Measurements from ENCODE around the gene TRAPPC3.

DNA sequence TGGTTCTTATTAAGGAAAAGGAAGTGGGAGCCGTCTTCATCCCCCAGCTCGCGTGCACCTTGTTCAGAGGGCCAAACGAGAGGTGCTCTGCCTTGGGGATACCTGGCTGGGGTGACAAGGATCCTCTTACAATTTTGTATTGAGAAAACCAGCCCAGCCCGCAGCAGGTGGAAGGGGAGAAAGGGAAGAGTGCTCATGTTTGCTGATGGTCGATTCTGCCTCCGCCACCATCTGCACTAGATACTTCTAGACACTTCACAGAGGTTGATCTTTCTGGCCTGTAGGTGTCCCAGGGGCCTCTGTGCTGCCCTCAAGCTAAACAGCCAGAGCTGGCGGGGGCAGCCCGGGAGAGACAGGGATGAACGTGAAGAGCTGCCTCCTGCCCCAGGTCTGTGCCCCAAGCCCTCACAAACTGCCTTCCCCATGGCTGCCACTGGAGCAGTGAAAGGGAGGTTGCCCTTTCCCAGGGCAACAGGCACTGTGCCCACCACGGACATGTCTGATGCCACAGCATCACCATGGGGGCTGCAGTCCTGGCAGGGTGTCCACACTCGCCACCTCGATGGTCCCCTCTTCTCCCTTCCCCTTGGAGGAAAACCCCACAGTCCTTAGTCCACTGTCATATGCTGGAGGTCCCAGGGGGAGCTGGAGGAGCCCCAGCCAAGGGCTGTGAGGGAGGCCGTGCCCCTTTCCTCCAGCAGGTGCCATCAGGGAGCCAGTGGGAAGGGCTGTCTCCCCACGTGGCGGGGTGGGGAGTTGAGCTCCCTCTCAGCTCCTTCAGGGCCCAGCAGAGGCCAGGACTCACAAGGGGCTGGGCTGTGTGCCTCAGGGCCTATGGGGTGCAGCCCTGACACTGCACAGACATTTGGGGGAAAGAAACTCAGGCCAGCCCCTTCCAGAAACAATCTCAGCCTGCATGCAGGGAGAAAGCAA is 52.5 kb downstream of the TRAPPC3 start:
- TF ChIP-seq, protein P1, sequence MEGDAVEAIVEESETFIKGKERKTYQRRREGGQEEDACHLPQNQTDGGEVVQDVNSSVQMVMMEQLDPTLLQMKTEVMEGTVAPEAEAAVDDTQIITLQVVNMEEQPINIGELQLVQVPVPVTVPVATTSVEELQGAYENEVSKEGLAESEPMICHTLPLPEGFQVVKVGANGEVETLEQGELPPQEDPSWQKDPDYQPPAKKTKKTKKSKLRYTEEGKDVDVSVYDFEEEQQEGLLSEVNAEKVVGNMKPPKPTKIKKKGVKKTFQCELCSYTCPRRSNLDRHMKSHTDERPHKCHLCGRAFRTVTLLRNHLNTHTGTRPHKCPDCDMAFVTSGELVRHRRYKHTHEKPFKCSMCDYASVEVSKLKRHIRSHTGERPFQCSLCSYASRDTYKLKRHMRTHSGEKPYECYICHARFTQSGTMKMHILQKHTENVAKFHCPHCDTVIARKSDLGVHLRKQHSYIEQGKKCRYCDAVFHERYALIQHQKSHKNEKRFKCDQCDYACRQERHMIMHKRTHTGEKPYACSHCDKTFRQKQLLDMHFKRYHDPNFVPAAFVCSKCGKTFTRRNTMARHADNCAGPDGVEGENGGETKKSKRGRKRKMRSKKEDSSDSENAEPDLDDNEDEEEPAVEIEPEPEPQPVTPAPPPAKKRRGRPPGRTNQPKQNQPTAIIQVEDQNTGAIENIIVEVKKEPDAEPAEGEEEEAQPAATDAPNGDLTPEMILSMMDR (conservative IDR thresholded peaks at IDR 0.05; ENCODE audit: low read length): peak; percentile 47; the same call in 1 of the 2 replicates
- no peak for TF ChIP-seq EZH2phosphoT487 (IDR thresholded peaks at IDR 0.05; ENCODE audit: borderline replicate concordance, low read depth, low read length)
